GM06990 (cell line): ENCODE results near the gene TRMT11.

Experiments
- DNase-seq: peaks from one replicate; pipeline ENCODE4 v3.0.0-alpha.2; 2011; ENCODE audit not compliant: insufficient read length; ENCODE audit errors: extremely low read depth
- H3K27me3 ChIP-seq: replicated peaks from 2 replicates; pipeline ENCODE4 v1.6.0; 2011; ENCODE audit warnings: low read length; ENCODE audit not compliant: control insufficient read depth, insufficient read depth
- H3K36me3 ChIP-seq: 2 replicates; pipeline ENCODE4 v1.5.1; 2011; ENCODE audit warnings: low read length; ENCODE audit not compliant: control insufficient read depth, insufficient read depth
- H3K4me3 ChIP-seq: replicated peaks from 2 replicates; pipeline ENCODE4 v1.5.1; 2011; ENCODE audit warnings: low read depth, mild to moderate bottlenecking, control low read depth, low read length
- TF ChIP-seq, protein P1 (sequence below): IDR thresholded peaks from 2 replicates; pipeline ENCODE4 v1.5.1; 2011; ENCODE audit warnings: low read length, control low read depth, mild to moderate bottlenecking, inconsistent platforms; ENCODE audit not compliant: insufficient read depth, poor library complexity, severe bottlenecking

The TRMT11 gene

DNA sequence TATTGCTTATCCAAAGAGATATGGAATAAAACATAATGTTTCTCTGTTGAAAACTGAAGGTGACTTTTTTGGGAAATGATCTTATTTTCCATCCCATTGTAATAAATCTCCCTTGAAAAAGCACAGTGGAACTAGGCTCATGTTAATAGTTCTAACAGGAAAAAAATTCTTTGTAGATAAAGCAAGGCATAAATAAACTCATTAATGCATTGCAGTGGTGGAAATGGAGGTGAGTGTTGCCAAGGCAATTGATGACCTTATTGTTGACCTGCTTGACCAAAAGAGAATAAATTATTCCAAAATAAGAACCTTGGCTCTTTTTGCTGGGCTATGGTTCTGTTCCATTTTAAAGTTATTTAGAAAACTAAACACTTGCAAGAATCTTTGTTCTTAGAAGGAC lies 55.2 kb downstream of the TRMT11 start:
- Histone ChIP-seq H3K36me3 (no peaks in the 10 kb centered on the region; the same call in 1 of the 2 replicates), H3K27me3 (no peaks in the 10 kb centered on the region), H3K4me3 (no peak overlapping the region)
- DNase-seq, result no peak
- TF ChIP-seq, protein P1, sequence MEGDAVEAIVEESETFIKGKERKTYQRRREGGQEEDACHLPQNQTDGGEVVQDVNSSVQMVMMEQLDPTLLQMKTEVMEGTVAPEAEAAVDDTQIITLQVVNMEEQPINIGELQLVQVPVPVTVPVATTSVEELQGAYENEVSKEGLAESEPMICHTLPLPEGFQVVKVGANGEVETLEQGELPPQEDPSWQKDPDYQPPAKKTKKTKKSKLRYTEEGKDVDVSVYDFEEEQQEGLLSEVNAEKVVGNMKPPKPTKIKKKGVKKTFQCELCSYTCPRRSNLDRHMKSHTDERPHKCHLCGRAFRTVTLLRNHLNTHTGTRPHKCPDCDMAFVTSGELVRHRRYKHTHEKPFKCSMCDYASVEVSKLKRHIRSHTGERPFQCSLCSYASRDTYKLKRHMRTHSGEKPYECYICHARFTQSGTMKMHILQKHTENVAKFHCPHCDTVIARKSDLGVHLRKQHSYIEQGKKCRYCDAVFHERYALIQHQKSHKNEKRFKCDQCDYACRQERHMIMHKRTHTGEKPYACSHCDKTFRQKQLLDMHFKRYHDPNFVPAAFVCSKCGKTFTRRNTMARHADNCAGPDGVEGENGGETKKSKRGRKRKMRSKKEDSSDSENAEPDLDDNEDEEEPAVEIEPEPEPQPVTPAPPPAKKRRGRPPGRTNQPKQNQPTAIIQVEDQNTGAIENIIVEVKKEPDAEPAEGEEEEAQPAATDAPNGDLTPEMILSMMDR, result no peak

DNA sequence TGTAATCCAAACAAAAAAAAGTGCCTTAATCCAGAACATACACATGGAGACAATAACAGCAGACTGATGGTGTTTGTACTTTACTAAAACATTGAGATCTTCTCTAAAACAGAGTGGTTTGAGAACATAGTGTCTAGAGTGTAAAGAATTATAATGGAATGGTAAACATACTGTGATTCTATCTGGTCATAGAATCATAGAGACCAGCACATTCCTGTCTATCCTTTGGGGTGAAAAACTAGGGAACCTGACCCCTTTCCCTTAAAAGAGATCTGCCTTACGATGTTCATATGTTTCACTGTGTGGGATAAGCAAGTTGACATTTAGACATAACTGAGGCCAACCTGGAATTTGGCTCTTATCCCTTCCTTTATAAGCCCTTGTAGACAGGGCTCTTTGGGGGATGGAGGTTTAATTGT lies 55.7 kb downstream of the TRMT11 start:
- Histone ChIP-seq H3K27me3 (no peaks in the 10 kb centered on the region), H3K4me3 (no peak overlapping the region), H3K36me3 (peaks cover 1% of the 10 kb centered on the region)
- DNase-seq, result no peak
- TF ChIP-seq, protein P1, result no peak

DNA sequence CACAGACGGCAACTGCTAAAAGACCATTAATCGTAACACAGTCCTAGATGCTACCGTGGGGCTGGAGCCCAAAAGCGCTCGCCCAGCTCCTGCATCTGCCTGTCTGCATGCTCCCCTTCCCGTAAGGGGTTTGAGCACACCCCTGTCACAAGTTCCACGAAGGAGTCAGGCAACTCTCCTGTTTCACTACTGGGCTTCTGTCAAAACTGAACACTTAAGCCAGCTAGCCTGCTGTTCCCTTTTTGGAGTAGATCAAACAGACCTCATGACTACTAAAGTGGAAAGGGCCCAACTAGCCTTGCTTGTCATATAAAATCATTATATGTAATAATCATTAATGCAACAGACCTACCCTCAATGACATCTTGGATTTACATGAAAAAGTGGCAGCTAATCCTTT lies 61.3 kb downstream of the TRMT11 start:
- Histone ChIP-seq H3K36me3 (peaks cover 2% of the 10 kb centered on the region), H3K4me3 (no peak overlapping the region), H3K27me3 (no peaks in the 10 kb centered on the region)
- TF ChIP-seq, protein P1, result no peak
- no peak for DNase-seq

DNA sequence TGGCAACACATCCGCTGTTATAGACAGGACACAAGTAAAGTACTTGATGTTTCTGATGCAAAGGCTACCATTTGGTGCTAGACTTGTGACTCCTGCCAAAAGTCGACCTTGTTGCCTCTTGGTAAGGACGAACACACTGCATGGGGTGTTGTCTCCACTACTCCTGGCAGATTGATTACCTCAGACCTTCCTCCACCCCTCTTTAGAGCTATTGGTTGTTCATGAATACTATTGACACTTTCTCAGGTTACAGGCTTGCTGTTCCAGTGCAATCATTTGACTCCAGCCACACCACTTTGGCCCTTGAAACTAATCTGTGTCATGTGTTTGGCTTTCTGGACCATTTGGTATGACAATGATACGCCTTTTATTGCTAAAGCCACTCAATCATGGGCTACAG lies 62.3 kb downstream of the TRMT11 start:
- TF ChIP-seq, protein P1, result no peak
- Histone ChIP-seq H3K36me3 (peaks cover 2% of the 10 kb centered on the region), H3K4me3 (no peak overlapping the region), H3K27me3 (no peaks in the 10 kb centered on the region)
- DNase-seq, result no peak

DNA sequence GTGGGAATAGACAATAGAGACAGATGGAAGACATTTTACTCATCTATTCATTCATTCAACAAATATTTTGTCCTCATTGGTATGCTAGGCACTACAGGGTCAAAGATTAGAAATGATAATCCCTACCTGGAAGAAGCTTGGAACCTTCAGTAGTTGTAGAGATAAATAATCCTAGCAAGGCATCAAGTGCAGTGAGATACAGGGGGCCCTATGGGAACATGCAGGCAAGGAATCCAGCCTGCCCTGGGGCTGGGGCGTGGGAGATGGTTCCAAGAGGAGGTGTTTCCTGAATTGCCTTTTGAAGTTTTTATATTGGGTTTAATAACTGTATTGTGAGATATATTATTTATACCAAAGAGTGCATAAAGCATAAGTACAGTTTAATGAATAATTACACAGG lies 64.5 kb downstream of the TRMT11 start:
- DNase-seq, result no peak
- TF ChIP-seq, protein P1, result no peak
- H3K27me3 ChIP-seq, result no peaks in the 10 kb centered on the region

DNA sequence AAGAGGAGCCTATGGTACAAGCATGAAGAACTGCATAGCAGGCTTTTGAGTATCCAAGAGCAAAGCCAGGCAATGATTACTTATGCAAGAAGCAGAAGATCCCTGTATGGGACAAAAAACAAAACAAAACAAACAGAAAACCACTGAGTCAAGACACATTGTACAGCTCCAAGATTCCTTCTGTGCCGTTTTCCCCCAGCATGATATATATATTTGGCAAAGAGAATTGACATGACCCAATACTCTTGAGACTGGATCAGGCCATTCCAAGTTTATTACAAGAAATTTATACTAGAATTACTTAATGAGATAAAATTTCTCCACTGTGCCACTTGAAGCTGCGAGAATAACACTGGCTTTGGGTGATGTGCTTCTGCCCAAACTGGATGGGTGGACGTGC lies 65.5 kb downstream of the TRMT11 start:
- H3K4me3 ChIP-seq, result no peak overlapping the region
- TF ChIP-seq, protein P1, result no peak
- peaks cover 3% of the 10 kb centered on the region for H3K36me3 ChIP-seq
- no peaks in the 10 kb centered on the region for H3K27me3 ChIP-seq
- no peak for DNase-seq

More for the DNA sequence above, 64.5 kb downstream of the TRMT11 start:
- Histone ChIP-seq H3K4me3 (no peak overlapping the region), H3K36me3 (peaks cover 3% of the 10 kb centered on the region)
